SKM-1 (cell line): ENCODE measurements around the gene UBE4B.
"Not testable (repeated sequence)": the region's sequence is repeated elsewhere in the genome, so short reads cannot be mapped to it uniquely, and the experiment has no call there.

Experiments used
- DNase-seq: peaks from one replicate; lab custom pipeline; 2025; ENCODE audit not compliant: unreplicated experiment; lab: John Stamatoyannopoulos, UW

Gene UBE4B

DNA sequence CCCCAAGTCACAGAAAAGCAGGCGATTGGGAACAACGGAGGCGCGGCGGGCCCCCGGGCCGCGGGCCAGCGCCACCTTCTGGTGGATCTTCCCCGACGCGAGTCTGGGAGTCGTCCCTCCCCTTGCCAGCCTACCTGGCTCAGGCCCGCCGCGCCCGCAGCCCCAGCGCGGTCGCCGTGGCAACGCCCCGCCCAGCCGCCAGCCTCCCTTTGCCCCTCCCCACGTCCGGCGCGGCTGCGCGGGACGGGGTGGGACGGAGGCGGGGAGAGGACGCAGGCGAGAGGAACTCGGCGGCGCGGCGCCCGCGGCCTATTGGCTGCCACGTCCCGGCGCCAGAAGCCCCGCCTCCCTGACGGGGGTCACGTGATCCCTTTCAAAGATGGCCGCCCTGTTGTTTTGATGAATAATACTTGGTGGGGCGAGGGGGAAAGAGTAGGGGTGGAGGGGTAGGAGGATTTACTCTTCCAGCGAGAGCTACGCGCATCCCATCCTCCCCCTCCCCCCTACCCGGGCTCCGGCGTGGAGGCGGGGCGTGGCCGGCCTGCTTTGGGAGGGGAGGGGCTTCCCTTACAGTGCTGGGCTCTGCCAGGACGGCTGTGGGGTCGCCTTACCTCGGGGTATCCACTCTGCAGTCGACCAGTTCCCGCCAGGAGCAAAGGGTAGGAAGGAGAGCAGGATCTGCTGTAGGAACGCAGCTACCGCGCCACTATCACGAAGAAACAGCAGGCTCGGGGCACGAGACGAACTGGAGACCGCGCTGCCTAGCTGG, at the start of gene UBE4B:
TSS of gene UBE4B (plus strand) at position 369 of the 769 bp plus-strand sequence. CDS start 713 bp downstream, outside the sequence.
- DNase-seq: peak; percentile 93

GRCh38 chr1:9984253-9984652, 48.5 kb upstream of the UBE4B start:
- DNase-seq: no peak

GRCh38 chr1:9985001-9985400, 47.8 kb upstream of the UBE4B start:
- DNase-seq: no peak

GRCh38 chr1:9989773-9990172, 43.0 kb upstream of the UBE4B start:
- no peak for DNase-seq

- DNase-seq: no peak
These were observed 41.8 kb upstream of the UBE4B start for GRCh38 chr1:9990944-9991343.

- no peak for DNase-seq
These were observed 39.8 kb upstream of the UBE4B start for GRCh38 chr1:9992910-9993309.

DNA sequence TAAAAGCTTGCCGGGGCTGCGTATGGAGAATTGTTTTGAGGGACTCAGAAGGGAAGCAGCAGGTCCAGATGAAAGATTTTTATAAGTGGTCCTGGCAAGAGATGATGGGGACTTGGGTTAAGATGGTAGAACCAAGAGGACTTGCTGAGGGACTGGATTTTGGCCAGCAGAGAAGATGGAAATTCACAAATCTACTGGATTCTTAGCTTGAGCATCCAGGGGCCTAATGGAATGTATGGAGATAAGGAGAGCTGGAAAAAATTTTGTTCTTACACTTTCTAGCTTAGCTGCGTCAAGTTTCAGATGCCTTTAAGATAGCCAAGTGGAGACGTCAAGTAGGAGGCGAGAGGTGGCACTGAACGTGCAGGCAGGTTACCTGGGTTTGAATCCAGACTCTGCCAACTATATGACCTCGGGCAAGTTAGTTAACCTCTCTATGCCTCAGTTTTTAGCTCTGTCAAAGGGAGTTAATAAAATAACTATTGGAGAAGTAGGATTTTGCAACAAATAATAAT, 39.1 kb upstream of the UBE4B start:
- no peak for DNase-seq

DNA sequence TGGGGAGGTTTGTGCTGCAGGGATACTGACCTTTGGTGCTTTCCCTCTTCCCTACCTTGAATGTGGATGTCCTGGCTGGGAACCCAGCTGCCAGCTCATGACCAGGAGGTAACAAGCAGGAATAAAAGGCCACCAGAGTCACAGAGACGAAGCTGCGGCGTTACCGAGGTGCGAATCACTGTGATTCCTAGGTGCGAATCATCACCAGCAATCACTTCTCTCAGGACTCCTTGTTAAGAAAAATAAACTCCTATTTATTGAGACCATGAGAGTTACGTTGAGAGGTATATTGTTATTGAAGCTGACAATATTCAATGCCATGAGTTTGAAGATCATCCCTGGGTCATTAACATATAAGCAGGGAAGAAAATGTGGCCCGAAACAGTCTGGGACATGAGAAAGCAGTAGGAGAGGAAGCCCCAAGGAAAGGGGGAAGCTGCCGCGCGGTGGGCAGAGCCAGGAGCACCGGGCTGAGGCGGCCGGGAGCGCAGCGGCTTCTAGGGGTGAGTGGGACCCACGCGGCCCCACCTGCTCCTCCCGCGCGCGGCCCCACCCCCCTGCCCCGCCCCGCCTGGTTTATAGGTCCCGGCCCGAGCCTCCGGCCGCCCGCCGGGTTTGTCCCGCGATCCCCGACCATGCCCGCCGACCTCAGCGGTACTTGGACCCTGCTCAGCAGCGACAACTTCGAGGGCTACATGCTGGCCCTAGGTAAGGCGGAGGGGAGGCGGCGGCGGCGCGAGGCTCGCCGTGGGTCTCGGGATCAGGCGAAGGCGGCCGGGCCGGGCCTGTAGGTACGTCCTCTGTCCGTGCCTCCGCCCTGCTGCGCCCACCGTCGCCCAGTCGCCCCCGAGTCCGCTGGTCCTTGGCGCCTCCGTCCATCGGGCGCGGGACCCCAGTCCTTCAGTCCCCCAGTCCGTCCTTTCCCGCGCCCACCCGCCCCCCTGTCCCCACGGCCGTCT, 35.9 kb upstream of the UBE4B start, which contains the start of gene RBP7:
TSS of gene RBP7 (plus strand) at position 605 of the 959 bp plus-strand sequence. CDS start at position 636, 31 bp downstream.
- no peak for DNase-seq

- no peak for DNase-seq
These were observed 31.6 kb upstream of the UBE4B start for GRCh38 chr1:10001016-10001665.

DNA sequence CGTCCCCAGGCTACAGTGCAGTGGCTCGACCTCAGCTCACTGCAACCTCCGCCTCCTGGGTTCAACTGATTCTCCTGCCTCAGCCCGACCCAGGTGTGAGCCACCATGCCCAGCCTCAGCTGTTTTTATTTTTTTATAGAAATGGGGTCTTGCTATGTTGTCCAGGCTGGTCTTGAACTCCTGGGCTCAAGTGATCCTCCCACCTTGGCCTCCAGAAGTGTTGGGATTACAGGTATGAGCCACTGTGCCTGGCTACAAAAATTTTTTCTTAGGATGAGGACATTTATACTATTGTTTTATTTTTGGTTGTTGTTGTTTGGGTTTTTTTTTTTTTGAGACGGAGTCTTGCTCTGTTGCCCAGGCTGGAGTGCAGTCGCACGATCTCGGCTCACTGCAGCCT, 27.5 kb upstream of the UBE4B start:
- DNase-seq: not testable (repeated sequence)

DNA sequence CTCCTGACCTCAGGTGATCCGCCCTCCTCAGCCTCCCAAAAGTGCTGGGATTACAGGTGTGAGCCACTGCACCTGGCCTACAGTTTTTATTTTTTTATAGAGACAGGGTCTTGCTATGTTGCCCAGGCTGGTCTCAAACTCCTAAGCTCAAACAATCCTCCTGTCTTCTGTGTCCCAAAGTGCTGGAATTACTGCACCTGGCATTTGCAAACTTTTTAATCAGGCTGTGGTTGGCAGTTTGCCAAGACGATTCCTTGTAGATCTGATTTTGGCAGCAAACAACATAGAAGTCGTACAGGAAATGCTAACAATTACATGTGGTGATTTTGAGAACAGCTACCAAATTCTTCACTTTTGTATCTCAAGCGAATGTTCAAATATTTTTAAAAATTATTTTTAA, 25.6 kb upstream of the UBE4B start:
- DNase-seq: no peak

DNA sequence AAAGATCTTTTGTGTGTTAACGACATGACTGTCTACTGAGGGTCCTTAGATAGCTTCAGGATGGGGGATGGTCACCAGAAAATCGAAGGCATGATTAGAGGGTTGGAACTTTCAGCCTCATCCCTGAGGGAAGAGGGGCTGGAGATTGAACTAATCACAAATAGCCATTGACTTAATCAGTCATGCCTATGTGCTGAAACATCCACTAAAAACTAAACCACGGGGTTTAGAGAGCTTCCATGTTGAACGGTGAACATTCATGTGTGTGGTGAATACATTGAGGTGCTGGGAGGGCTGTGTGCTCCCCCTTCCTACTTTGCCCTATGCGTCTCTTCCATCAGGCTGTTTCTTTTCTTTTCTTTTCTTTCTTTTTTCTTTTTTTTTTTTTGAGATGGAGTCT, 18.7 kb upstream of the UBE4B start:
- DNase-seq: no peak

GRCh38 chr1:10019561-10019960, 13.2 kb upstream of the UBE4B start:
- DNase-seq: no peak

- no peak for DNase-seq
These were observed 12.7 kb upstream of the UBE4B start for GRCh38 chr1:10020086-10020485.

GRCh38 chr1:10020678-10021077, 12.1 kb upstream of the UBE4B start:
- DNase-seq: not testable (repeated sequence)

DNA sequence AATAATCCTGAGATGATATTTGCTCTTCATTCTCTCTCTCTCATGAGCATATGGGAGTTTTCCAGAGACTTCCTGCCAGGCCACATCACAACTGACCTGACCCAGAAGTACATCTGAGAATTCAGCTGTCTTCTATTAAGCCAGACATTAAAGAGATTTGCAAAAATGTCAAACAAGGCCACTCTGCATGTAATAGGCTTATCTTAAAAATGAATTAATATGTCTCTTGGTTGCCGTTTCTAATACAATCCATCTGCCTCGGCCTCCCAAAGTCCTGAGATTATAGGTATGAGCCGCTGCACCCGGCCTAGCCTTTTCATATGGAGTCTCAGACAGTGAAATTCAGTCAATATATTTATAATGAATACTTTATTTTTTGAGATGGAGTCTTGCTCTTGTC, 10.8 kb upstream of the UBE4B start:
- not testable (repeated sequence) for DNase-seq

DNA sequence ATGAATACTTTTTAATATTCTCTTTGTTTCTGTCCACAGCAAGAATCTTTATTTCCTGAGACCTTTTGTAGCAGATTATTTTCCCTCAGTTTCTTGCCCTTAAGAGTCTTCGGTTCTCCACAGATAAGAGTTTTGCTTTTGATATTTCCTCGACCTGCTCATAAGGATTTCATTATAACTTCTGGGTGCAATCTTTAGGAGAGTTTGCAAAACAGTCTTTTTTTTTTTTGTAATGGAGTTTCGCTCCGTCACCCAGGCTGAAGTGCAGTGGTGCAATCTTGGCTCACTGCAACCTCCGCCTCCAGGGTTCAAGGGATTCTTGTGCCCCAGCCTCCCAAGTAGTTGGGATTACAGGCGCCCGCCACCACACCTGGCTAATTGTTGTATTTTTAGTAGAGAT, 10.1 kb upstream of the UBE4B start:
- DNase-seq: no peak

GRCh38 chr1:10025354-10025753, 7.4 kb upstream of the UBE4B start:
- DNase-seq: no peak

- DNase-seq: no peak
These were observed 5.7 kb upstream of the UBE4B start for GRCh38 chr1:10027027-10027426.

GRCh38 chr1:10028956-10029500, 3.7 kb upstream of the UBE4B start:
- peak; percentile 38 for DNase-seq

DNA sequence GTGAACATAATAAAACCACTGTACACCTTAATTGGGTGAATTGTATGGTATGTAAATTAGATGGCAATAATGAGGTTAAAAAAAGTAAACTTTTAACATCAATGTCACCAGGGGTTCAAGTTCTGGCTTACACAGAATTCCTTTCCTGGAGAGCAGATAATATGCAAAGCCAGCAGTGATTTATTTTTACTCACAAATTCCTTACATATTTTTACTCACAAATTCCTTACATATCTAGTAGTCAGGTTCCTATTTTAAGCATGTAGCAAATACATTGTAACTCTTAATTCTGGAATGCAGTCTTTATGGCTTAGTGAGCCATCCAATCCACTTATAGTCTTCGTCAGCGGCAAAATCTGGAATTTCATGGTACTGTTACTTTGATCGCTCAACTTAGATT, 1.3 kb upstream of the UBE4B start:
- no peak for DNase-seq
